ENCODE data around the gene SLC22A23. TPM values are rescaled to one million over a fixed set of nuclear protein-coding genes. Genes with fewer than 3 reads are reported as not detected.

SLC22A23 gene
- polyA plus RNA-seq, 1 donor from 2014 or later = 0.35 TPM

GRCh38 chr6:3373597-3374203 lies 83.2 kb downstream of the SLC22A23 start:
- Mint-ChIP-seq H3K36me3 (peaks cover 2% of the 10 kb centered on the region), H3K4me1 (peaks cover 0 to 5% (median 0%) of the 10 kb centered on the region in 3 donors), H3K9me3 (no peaks in the 10 kb centered on the region), H3K27me3 (peaks cover 5% of the 10 kb centered on the region), H3K4me3 (peak overlapping the region in 1 of 4 donors; percentile 40), H3K27ac (no peak overlapping the region)

- peaks cover 0 to under 1% (median 0%) of the 10 kb centered on the region in 3 donors for H3K4me1 Mint-ChIP-seq
- peaks cover 2% of the 10 kb centered on the region for H3K36me3 Mint-ChIP-seq
- no peak overlapping the region for H3K4me3 Mint-ChIP-seq
- H3K9me3 Mint-ChIP-seq = no peaks in the 10 kb centered on the region
- no peak overlapping the region for H3K27ac Mint-ChIP-seq
- H3K27me3 Mint-ChIP-seq = peaks cover 4% of the 10 kb centered on the region
Observed at GRCh38 chr6:3372912-3373554, 83.8 kb downstream of the SLC22A23 start.

DNA sequence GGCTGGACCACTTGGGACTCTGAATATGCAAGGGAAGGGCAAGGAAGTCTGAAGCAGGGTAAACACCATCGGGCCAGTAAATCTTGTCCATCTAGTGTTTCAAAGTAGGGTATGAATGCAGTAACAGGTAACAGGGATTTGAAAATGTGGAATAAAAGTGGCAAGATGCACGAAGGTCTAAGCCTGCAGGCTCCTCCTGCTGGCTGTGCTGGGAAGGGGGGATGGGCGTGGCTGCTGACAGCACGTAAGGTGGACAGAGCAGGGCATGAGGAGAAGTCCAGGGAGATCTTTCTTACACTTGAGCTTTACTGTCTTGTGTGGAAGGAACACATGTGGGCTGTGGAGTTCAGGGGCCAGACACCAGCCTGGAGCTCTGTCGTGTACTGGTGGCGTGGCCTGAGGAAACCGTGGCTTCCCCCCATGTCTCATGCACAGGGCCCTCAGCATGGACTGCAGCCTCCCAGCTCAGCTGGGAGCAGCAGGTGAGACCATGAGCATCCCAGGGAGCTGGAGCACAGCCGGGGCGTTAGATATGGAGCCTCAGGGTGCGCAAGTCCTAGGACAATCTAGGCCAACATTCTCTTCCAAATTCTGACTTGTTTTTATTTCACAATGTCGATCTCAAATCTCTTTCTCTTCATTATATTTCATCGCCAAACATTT lies 84.5 kb downstream of the SLC22A23 start:
- Mint-ChIP-seq H3K36me3 (peaks cover 2% of the 10 kb centered on the region), H3K9me3 (no peaks in the 10 kb centered on the region), H3K27ac (no peak overlapping the region), H3K27me3 (no peaks in the 10 kb centered on the region), H3K4me1 (no peaks in the 10 kb centered on the region), H3K4me3 (no peak overlapping the region)

GRCh38 chr6:3371222-3371949 lies 85.5 kb downstream of the SLC22A23 start:
- peaks cover 2% of the 10 kb centered on the region for H3K27me3 Mint-ChIP-seq
- H3K27ac Mint-ChIP-seq = no peak overlapping the region
- H3K36me3 Mint-ChIP-seq = peaks cover 2% of the 10 kb centered on the region
- no peaks in the 10 kb centered on the region for H3K9me3 Mint-ChIP-seq
- H3K4me1 Mint-ChIP-seq = no peaks in the 10 kb centered on the region
- H3K4me3 Mint-ChIP-seq = no peak overlapping the region

DNA sequence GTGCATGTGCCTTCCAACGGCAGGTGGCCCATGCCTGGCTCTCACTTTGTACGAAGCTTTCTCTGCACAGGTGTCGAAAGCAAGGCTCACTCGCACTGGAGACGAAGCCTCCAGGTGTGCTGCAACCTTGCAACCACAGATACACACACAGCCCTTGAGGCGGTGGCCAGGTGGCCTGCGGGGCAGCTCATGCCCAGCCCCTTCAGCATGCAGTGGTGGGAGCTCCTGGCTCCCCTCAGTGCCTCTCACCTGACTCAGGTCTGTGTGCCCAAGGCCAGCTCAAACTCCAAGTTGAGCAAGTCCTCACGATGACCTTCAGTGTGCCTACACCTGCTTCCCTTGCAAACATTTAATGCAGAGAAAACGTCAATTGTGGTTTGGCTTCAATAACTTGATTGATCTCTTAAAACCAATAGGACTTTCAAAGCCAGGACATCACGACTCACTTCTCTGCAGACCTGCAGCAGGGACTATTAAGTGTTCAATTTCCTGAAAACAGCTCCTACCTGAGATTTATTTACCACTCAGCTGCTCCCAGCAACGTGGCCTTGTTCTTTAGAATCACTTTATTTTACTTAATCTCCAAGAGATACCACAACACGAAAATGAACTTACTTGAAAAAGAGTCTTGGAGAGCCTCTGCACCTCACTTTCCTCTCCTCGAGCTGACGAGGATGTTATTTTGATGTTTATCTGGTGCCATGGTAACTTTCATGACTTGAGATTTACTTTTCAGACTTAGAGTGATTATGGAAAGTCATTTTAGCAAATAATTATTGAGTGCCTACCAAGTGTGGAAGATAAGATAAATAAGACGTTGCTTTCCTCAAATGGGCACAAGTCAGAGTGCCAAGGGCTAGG lies 86.3 kb downstream of the SLC22A23 start:
- Mint-ChIP-seq H3K9me3 (no peaks in the 10 kb centered on the region), H3K36me3 (peaks cover 2% of the 10 kb centered on the region), H3K4me1 (no peaks in the 10 kb centered on the region), H3K4me3 (no peak overlapping the region), H3K27me3 (peaks cover 3% of the 10 kb centered on the region), H3K27ac (no peak overlapping the region)

- H3K9me3 Mint-ChIP-seq = no peaks in the 10 kb centered on the region
- no peaks in the 10 kb centered on the region for H3K4me1 Mint-ChIP-seq
- no peak overlapping the region for H3K4me3 Mint-ChIP-seq
- peaks cover 2% of the 10 kb centered on the region for H3K36me3 Mint-ChIP-seq
- no peak overlapping the region for H3K27ac Mint-ChIP-seq
- H3K27me3 Mint-ChIP-seq = peaks cover 3% of the 10 kb centered on the region
Observed at GRCh38 chr6:3369985-3370360, 86.9 kb downstream of the SLC22A23 start.

GRCh38 chr6:3368685-3369084 lies 88.2 kb downstream of the SLC22A23 start:
- Mint-ChIP-seq H3K27ac (no peak overlapping the region), H3K36me3 (no peaks in the 10 kb centered on the region), H3K4me3 (no peak overlapping the region), H3K4me1 (no peaks in the 10 kb centered on the region), H3K27me3 (peaks cover 3% of the 10 kb centered on the region), H3K9me3 (no peaks in the 10 kb centered on the region)

- Mint-ChIP-seq H3K36me3 (no peaks in the 10 kb centered on the region), H3K4me3 (no peak overlapping the region), H3K27ac (no peak overlapping the region), H3K4me1 (no peaks in the 10 kb centered on the region), H3K27me3 (peaks cover 4% of the 10 kb centered on the region), H3K9me3 (no peaks in the 10 kb centered on the region)
Observed at GRCh38 chr6:3367630-3368029, 89.2 kb downstream of the SLC22A23 start.

DNA sequence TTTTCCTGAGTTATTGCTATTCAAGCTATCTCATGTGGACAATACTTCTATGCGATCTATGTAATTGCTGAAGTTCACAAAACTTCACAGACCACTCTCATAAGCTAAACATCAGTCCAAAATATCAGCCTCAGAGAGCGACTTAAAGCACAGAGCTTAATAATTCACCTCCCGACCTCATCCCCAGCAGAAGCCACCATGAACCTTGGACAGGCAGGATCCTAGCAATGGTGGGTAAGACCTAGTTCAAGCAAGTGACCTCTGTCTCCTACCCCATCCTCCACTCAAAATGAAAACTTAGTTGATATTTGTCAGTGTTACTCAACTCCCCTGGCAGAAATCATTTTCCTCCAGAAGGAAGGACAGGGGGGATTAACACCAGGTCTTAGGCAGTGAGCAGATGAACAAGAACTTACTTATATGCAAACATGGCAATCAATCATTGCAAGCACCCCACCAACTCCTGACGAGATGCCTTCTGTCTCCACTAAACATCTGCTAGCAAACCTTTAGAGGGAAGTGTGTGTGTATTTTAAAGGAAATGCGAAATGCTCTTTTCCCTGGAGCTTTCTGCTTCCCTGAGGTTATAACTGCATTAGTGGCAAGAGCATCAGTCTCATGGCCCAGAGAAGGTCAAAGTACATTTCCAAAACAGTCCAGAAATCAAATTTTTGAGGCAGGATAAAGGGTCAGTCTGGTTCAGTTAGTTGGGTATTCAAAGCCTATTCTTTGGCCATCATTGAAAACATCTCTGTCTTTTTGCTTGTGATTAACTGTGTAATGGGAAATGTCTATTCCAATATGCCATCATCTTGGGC lies 90.0 kb downstream of the SLC22A23 start:
- Mint-ChIP-seq H3K27me3 (peaks cover 4% of the 10 kb centered on the region), H3K36me3 (no peaks in the 10 kb centered on the region), H3K9me3 (no peaks in the 10 kb centered on the region), H3K4me3 (no peak overlapping the region), H3K27ac (no peak overlapping the region), H3K4me1 (no peaks in the 10 kb centered on the region)

GRCh38 chr6:3364391-3364790 lies 92.5 kb downstream of the SLC22A23 start:
- no peak overlapping the region for H3K4me3 Mint-ChIP-seq
- peak overlapping the region in 1 of 3 donors; percentile 32 for H3K27ac Mint-ChIP-seq
- H3K9me3 Mint-ChIP-seq = no peaks in the 10 kb centered on the region
- H3K36me3 Mint-ChIP-seq = no peaks in the 10 kb centered on the region
- H3K27me3 Mint-ChIP-seq = peaks cover 4% of the 10 kb centered on the region
- peaks cover 0 to 4% (median 0%) of the 10 kb centered on the region in 3 donors for H3K4me1 Mint-ChIP-seq

DNA sequence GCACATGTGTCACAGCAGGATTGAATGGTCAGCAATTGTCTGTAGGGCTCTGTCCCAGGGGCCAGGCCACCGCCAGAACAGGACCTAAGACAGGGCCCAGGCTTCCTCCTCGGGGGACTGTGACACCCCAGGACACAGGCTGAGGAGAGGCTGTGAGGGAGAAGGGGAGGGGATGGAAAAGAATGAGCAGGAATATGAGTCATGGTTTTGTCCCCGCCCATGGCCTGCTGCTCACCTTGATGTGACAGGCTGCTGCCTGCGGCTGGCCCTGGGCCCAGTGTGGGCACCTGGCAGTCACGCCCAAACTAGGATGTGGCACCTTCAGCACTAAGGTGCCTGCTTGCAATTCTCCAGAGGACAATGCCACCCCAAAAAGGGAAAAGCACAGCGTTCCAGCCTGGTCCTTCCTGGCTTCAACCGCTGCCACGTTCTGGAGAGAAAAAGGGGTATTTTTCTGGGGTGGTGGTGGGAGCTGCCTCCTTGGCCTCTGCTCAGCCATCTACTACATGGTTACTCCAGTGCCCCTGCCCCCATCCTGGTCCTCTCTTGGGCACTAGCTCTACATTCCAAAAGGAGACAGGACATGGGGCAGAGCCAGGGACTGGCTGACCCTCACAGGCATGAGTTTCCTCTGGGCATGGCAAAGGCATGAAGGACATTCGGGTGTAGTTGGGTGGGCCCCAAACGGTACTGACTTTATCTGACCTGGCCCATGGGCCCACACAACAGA lies 93.4 kb downstream of the SLC22A23 start:
- H3K27me3 Mint-ChIP-seq = peaks cover 4% of the 10 kb centered on the region
- H3K27ac Mint-ChIP-seq = peak overlapping the region in 1 of 3 donors; percentile 32
- H3K9me3 Mint-ChIP-seq = no peaks in the 10 kb centered on the region
- H3K4me1 Mint-ChIP-seq = peaks cover 0 to 9% (median 7%) of the 10 kb centered on the region in 3 donors
- no peak overlapping the region for H3K4me3 Mint-ChIP-seq
- H3K36me3 Mint-ChIP-seq = no peaks in the 10 kb centered on the region

GRCh38 chr6:3361312-3362037 lies 95.4 kb downstream of the SLC22A23 start:
- no peak overlapping the region for H3K4me3 Mint-ChIP-seq
- peaks cover 4% of the 10 kb centered on the region for H3K27me3 Mint-ChIP-seq
- peaks cover 5 to 17% (median 10%) of the 10 kb centered on the region in 3 donors for H3K4me1 Mint-ChIP-seq
- no peaks in the 10 kb centered on the region for H3K36me3 Mint-ChIP-seq
- H3K9me3 Mint-ChIP-seq = no peaks in the 10 kb centered on the region
- no peak overlapping the region for H3K27ac Mint-ChIP-seq

- H3K4me3 Mint-ChIP-seq = peak overlapping the region in 1 of 4 donors; percentile 87
- peak overlapping the region in 1 of 3 donors; percentile 32 for H3K27ac Mint-ChIP-seq
- H3K36me3 Mint-ChIP-seq = no peaks in the 10 kb centered on the region
- H3K4me1 Mint-ChIP-seq = peaks cover 10 to 21% (median 18%) of the 10 kb centered on the region in 3 donors
- no peaks in the 10 kb centered on the region for H3K9me3 Mint-ChIP-seq
- H3K27me3 Mint-ChIP-seq = peaks cover 2% of the 10 kb centered on the region
Observed at GRCh38 chr6:3360727-3361045, 96.2 kb downstream of the SLC22A23 start.
